Skin epidermis (tissue), 12 donors: ENCODE results near the gene DAAM1.

ENCODE experiments used
- H3K27ac ChIP-seq, 21 experiments: fragments of 200-600 bp; sonication (generic) in 11 of 21; one replicate each; pipeline ENCODE4 v1.5.0; 2020; ENCODE audit warnings: mild to moderate bottlenecking in 3 of 21, inconsistent platforms in 2 of 21, moderate library complexity in 2 of 21
- H3K4me3 ChIP-seq, 7 experiments: fragments of 200-600 bp; sonication (generic) in 2 of 7; one replicate each; pipeline ENCODE4 v1.5.0; 2020; ENCODE audit warnings: inconsistent platforms in 2 of 7, mild to moderate bottlenecking in 2 of 7, moderate library complexity in 1 of 7

DAAM1 gene

DNA sequence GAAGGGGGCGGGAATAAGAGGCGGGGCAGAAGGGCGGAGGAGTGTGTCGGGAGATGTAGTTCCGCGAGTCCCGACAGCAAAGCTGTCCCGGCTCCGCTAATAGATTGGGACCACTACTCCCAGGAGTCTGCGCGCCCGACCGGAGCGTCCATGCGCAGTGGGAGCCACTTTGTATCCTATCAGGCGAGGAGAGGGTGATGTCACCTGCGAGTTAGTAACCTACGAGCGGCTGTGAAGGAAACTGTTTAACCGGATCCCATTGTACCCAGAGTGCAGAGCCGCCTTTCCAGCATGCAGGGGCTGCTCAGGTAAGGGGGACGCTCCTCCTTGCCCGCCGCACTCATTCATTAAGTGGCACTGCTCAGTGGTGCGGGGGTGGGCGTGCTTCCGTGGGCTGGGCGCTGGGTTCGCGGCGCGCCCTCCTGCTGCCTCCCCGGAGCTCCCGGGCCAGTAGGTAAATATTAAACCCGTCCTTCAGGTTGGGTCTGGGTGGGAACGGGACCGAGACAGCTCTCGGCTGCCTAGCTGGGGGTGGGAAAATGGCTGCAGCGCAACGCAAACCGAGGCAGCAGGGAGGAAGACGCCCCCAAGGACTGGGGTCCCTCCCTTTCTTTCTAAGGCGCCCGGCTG, at the start of gene DAAM1:
Gene DAAM1 (plus strand): TSS at position 207 of the 630 bp plus-strand sequence. CDS start 74,811 bp downstream, outside the sequence.
- Histone ChIP-seq H3K27ac (peak within 1 kb of the TSS; percentile 67 to 99 (median 91)), H3K4me3 (peak within 1 kb of the TSS; percentile 62 to 86 (median 69))

DNA sequence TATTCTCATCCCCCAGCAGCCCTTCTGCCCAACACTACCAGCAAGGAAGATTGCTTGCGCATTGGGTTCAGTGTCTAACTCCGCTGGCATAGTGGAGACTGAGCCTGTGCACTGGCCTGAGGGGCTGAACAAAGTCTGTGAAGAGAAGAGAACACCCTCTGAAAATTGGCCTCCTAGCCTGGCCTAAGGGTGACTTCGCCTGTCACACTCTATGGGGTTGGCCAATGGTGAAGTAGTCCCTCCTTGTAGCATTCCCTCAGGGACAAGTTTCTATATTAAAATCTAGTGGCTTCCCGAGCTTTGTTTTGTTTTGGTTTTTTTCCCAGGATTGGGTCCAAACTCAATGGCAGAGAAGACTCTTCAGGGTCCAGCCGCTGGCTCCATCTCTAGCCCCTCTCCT, 49.1 kb upstream of the DAAM1 start:
- Histone ChIP-seq H3K4me3 (no peak overlapping the region), H3K27ac (no peak overlapping the region)

DNA sequence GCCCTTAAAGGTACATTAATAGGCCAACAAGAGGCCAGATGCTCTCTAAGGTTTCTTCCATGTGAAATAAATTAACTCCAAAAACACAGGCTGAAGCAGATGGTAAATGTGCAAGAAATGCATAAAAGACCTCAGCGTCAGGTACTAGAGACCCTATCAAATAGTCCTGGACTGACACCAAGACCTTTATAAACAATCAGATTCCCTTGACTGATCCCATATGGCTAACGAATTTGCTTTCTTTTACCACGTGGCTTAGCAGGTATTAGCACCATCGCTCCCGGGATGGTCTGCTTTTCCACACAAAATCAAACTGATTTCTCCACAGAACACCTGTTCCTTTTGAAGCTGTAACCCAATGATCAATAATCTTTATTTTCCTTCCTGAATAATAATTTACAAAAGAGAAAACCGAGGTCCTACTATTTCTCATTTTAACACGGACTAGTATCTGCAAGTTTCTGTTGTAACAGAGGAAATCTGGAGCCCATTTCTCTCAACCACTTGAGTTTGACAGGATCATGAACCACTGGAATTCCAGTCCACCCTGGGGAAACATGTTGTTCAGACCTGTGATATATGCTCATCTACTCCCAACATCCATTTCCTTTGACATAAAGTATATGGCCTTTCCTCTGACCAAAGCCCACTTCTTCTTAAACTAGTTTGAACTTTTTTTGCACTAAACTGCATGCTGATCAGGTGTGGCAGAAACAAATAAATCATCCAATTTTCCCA, 48.2 kb upstream of the DAAM1 start:
- no peak overlapping the region for H3K4me3 ChIP-seq
- no peak overlapping the region for H3K27ac ChIP-seq

DNA sequence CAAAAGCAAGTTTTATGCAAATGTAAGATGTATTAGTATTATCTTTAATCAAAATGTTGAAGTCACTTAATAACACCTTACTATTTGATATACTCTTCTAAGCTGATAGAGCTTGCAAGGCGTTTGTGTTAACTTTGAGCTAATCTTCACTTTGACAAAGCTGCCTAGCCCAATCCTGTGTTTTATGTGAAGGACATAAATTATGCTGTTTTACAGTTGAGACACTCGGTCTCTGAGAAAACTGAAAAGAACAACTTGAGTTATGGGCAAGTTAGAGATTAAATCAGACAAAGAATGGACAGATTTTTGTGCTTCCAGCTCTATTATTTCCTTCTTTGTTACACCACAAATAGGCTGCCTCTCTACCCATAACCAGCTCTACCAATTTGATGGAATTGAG, 42.0 kb upstream of the DAAM1 start:
- no peak overlapping the region for H3K4me3 ChIP-seq
- no peak overlapping the region for H3K27ac ChIP-seq

DNA sequence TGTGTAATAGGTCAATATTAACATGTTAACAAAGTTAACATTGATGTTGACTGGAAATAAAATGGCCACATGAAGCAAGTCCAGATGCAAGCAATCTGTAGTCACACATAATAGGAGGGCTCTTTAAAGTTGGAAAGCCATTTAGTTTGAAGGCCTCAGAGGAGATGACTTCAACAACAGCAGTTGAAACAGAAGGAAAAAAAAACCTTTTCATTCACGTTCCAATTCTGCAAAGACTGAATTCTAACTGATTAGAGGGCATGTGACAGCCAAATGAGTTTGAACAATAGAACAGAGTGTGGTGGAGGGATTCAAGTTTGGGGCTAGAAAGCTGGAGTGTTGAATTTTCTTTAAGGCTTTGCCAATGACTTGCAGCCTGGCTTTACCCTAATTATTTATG, 41.5 kb upstream of the DAAM1 start:
- H3K27ac ChIP-seq: no peak overlapping the region
- no peak overlapping the region for H3K4me3 ChIP-seq

DNA sequence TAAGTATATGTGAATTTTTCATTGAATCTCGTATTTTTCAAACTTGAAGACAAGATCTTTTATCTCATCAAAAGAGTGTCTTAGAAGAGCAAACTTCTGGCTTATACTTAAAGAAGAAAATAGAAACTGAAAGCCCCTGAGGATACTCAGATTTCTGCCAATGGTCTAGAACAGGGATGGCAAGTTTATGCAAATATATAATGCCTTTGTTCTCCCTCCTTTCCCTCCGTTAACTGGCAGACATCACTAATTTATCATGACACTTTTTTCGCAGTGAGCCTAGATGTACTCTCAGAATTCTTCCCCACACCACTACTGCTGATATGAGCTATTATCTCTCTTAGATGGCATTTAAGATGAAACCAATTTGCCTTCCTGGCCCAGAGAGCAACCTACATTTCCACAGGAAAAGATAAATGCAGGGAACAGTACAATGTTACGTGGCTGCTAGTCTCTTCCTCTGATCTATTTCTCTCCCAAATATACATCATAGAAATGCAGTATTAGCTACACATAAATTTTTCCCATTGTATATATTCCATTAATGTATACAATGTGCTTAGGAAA, 40.0 kb upstream of the DAAM1 start:
- H3K4me3 ChIP-seq: no peak overlapping the region
- H3K27ac ChIP-seq: no peak overlapping the region

DNA sequence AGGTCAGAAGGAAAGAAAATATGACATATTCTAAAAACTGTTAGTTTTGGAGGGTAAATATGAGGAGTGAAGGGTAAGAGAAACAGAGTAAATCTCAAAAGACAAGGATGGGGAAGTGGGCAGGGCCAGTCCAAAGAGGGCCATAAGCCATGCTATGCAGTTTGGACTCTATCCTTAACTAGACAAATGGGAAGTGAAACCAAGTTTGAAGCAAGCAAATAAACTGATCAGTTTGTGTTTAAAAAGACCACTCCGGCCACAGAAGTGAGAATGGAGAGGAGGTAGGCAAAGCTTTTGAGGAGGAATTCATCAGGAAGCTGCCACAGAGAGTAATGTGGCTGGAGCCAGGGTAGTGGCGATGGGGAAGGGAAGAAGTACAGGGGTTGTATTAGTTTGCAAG, 37.5 kb upstream of the DAAM1 start:
- Histone ChIP-seq H3K4me3 (no peak overlapping the region), H3K27ac (peak overlapping the region in 1 of 21 experiments; percentile 2)

DNA sequence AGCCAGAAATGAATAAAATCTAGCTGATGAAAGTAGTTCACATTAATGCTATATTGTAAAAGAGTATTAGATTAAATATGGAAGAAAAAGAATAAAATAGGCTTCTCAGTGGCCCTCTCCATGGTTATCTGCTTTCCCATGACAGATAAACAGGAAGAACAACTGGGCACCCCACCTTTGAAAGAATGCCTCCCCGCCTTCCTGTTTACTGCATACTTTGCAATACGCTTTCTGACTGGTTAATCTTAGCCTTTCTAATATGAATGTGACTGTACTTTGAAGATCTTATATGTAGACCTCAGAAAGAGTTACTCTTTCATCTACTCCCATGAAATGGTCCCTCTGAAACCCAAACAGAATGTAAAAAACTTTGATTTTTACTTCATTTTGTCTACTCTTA, 34.1 kb upstream of the DAAM1 start:
- no peak overlapping the region for H3K27ac ChIP-seq
- no peak overlapping the region for H3K4me3 ChIP-seq

DNA sequence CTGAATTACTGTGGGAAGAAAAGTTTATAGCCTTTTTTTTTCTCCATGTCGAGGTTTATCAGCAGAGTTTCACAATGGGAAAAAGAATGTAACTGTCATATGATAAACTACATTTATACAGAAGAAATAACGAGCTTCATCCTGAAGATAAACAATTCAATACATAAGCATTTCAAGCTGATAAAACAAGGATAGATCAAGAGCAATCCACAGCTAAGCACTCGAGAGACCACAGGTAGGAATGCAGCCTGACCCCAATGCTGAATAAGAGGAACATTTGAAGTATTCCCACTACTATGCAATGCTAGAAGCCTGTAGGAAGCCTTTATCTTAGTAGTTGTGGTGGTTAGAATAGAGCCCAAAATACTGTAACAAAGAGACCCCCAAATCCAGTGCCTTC, 32.6 kb upstream of the DAAM1 start:
- no peak overlapping the region for H3K4me3 ChIP-seq
- no peak overlapping the region for H3K27ac ChIP-seq

DNA sequence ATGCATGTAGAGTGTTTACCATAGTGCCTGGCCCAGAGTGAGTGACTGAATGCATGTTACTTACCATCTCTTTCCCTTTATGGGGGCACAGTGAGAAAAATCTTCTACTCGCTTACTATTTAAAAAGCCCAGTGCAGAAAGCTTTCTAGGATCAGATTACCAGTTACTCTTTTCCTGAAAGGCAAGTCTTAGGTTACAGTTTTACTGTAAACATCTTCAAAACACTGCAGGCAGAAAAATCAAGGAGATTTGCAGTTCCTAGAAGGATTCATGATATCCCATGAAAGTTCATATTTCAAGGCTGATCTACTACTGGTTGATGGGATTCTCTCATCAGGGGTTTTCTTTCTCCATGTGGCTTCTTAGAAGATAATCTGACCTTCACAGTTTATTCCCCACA, 29.3 kb upstream of the DAAM1 start:
- no peak overlapping the region for H3K27ac ChIP-seq
- H3K4me3 ChIP-seq: no peak overlapping the region

DNA sequence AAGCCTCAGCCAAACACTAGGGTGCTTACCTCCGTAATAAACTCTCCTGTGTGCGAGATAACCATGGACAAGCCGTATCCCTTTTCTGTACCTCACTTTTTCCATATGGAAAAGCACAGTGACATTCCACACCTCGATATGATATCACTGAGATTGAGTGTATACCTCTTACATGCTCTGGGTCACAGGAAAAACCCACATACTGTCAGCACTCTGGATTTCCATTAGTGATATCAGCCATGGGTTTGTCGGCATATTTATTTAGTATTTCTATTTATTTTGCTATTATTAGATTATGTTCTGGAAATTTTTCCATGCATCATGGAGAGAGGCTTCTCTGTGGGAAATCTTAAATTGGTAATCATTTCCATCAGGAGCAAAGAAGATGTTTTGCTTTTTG, 28.0 kb upstream of the DAAM1 start:
- Histone ChIP-seq H3K27ac (no peak overlapping the region), H3K4me3 (no peak overlapping the region)

DNA sequence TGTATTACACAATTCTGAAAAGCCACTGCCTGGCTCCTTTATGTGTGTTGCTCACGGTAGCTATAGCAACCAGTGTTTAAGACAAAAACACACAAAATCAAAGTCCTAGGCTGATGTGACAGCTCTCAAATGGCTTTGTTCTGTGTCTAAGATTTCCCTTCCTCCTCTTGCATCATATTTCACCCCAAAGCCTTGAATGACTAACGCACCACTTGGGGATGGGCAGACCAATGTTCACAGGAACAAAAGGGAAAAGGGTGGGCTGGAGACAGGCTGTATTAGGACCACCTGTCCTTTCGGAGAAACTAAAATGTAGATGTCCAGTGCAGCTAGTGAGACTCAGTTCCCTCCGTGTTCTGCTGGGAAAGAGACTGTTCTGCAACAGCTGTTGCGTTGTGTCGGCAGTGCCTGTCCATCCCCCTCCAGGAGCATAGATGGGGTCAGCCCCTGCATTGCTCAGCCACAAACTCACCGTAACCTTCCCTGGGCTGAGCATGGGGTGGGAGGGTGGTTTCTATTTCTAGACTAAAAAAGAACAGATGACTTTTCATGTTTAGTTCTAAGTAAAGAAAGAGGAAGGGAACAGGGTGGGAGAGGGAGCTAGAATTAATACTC, 26.8 kb upstream of the DAAM1 start:
- Histone ChIP-seq H3K4me3 (no peak overlapping the region), H3K27ac (peak overlapping the region in 1 of 21 experiments; percentile 17)

DNA sequence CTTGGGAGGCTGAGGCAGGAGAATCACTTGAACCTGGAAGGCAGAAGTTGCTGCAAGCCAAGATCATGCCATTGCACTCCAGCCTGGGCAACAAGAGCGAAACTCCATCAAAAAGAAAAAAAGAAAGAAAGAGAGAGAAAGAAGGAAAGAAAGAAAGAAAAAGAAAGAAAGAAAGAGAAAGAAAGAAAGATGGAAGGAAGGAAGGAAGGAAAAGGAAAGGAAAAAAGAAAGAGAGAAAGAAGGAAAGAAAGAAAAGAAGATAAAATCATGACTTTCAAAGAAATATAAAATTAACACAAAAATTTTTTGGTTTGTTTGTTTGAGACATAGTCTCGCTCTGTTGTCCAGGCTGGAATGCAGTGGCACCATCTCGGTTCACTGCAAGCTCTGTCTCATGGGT, 22.2 kb upstream of the DAAM1 start:
- Histone ChIP-seq H3K4me3 (no peak overlapping the region), H3K27ac (no peak overlapping the region)

DNA sequence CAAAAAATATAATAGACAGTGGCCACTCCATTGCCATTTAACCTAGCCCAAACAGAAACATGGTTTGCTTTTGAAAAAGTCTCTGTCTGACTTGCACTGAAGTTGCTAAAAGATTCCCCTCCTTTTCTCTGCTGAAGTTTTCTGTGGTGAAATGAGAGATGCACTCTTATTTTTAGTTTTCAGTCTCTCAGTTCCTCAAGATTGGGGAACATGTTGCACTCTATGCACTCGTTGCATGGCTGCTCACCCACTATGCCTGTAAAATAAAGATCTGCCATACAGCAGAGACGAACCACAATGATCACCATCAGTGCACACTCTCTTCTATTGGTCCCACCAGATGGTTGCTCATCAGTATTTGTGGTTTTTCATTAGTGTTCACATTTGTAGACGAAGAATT, 13.1 kb upstream of the DAAM1 start:
- Histone ChIP-seq H3K4me3 (no peak overlapping the region), H3K27ac (no peak overlapping the region)

DNA sequence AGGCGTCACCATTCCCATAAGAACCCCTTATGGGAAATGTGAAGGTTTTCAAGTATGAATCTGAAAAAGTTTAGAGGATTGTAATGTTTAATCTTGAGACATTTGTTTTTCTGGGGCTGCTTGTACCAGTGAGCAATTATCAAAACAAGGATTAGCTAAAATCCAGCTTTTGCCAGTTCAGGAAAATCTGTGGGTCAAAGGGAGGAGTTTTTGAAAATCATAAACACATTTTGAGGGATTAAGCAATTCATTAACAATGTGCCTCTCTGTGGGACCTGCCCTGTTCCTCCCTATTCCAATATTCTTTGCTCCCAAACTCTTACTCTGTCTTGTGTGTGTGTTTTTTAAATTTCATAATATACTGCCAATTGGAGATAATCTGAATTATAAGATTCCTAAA, 11.7 kb upstream of the DAAM1 start:
- Histone ChIP-seq H3K27ac (no peak overlapping the region), H3K4me3 (no peak overlapping the region)

DNA sequence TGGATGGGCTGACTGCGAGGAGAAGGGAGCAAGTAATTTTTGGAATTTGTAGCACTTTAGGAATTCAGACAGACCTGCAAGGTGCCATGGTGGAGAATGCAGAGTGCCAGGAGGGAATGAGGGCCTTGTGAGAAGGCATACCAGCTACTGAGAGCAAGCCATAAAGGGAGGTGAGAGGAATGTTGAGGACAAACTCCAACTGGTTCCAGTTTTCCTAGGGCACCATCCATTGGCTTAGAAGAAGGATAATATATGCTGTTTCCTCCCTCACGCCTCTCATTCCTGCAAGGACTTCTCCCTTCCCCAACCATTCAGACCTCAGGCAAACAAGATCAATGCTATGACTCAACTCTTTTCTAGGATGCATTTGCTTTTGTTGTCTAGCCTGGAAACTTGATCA, 11.2 kb upstream of the DAAM1 start:
- Histone ChIP-seq H3K4me3 (no peak overlapping the region), H3K27ac (no peak overlapping the region)

DNA sequence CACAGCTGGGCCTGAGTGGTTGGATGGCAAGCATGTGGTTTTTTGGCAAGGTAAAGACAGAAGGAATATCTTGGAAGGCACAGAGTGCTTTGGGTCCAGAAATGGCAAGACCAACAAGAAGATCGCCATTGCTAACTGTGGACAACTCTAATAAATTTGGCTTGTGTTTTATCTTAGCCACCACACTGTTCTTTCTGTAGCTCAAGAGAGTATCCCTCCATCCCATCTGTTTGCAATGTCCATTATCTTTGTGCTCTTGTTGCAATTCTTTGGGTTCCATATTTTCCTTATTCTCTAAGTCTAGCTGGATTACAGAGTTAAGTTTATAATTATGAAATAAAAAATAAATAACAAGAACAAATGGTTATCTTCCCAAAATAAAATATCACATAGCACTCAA, 6.7 kb upstream of the DAAM1 start:
- Histone ChIP-seq H3K4me3 (no peak overlapping the region), H3K27ac (no peak overlapping the region)

DNA sequence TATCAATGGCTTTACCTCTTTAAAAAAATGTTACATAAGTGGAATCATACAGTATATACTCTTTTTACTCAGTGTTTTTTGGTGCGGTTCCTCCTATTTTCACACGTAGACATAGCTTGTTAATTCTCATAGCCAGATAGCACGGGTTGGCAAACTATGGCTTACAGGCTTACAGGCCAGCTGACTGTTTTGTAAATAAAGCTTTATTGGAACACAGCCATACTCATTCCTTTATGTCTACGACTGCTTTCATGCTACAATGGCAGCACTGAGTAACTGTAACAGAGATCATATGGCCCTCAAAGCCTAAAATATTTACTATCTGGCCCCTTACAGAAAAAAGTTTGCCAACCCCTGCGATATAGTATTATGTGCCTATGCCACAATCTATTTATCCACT, 5.8 kb upstream of the DAAM1 start:
- H3K27ac ChIP-seq: no peak overlapping the region
- H3K4me3 ChIP-seq: no peak overlapping the region

DNA sequence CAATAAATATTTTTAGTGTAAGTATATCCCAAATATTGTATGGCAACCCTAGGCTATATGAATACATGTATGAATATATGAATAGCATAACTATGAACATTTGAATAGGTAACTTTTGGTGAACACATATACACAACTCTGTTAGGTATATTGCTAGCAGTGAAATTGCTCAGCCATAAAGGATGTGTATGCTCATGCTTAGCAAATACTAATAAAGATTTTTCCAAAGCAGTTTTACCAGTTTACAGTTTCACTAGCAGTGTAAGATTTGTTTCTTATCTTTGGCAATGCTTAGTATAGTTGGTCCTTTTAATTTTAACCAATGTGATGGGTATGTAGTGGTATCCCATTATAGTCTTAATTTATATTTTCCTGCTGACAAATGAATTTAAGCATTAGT, 5.3 kb upstream of the DAAM1 start:
- Histone ChIP-seq H3K4me3 (no peak overlapping the region), H3K27ac (peak overlapping the region in 2 of 21 experiments; percentile 56 to 75)

DNA sequence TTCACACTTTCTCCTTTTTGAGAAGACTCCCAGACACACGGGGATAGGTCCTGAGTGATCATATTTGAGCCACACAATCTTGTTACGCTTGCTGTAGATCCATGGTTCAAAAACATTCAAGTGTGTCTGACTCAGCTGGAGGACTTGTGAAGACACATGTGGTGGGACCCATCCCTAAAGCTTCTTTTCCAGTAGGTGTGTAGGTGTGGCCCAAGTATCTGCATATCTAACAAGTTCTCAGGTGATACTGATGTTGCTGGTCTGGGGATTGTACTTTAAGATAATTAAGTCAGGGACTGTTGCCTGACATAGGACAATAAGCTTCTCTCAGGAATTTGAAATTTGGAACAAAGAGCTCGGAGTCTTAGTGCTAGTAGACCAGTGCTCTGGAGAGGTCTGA, 4.1 kb upstream of the DAAM1 start:
- no peak overlapping the region for H3K4me3 ChIP-seq
- peak overlapping the region in 11 of 21 experiments; percentile 1 to 75 (median 51) for H3K27ac ChIP-seq

DNA sequence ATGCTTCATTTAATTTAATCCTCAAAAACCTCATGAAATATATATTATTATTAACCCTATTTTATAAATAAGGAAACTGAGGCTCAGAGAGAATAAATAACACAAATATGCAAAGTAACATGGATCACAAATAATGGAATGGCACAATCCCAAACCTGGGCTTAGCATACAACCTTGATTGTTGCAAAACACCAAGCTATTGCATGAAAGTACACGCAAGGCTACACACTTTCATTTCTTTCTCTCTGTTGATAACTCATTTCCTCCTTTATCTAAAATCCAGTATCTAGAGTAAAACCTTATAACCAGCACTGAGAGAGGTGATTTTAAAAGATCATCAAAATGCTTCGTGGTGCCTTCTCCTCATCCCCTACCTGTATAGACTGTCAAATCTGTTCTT, 2.8 kb upstream of the DAAM1 start:
- Histone ChIP-seq H3K27ac (peak overlapping the region in 2 of 21 experiments; percentile 3 to 70), H3K4me3 (no peak overlapping the region)
